Endodermal cell (in vitro differentiated cells): ENCODE measurements around the gene SNAP47. TPM values are rescaled to one million over a fixed set of nuclear protein-coding genes. Genes with fewer than 3 reads are reported as not detected.

ENCODE experiments used
- DNase-seq: peaks from one replicate; pipeline ENCODE4 v3.0.0-alpha.2; 2017
- H3K27ac ChIP-seq: 2 replicates; pipeline ENCODE4 v1.5.1; 2013; ENCODE audit warnings: mild to moderate bottlenecking, low read depth, low read length, moderate library complexity
- H3K27me3 ChIP-seq: 2 replicates; pipeline ENCODE4 v1.6.1; 2013; ENCODE audit warnings: mild to moderate bottlenecking, low read length, moderate library complexity; ENCODE audit not compliant: insufficient read depth, control insufficient read depth, poor library complexity, severe bottlenecking
- H3K36me3 ChIP-seq: 2 replicates; pipeline ENCODE4 v1.7.0; 2013; ENCODE audit warnings: mild to moderate bottlenecking, low read length, moderate library complexity; ENCODE audit not compliant: control insufficient read depth, insufficient read depth
- H3K4me1 ChIP-seq: one replicate; pipeline ENCODE4 v1.7.0; 2013; ENCODE audit warnings: low read length; ENCODE audit not compliant: control insufficient read depth, insufficient read depth
- H3K4me3 ChIP-seq: 2 replicates; pipeline ENCODE4 v1.5.1; 2013; ENCODE audit warnings: mild to moderate bottlenecking, low read length, moderate library complexity
- H3K9ac ChIP-seq: 2 replicates; pipeline ENCODE4 v1.6.1; 2013; ENCODE audit warnings: mild to moderate bottlenecking, low read length, moderate library complexity; ENCODE audit not compliant: poor library complexity, severe bottlenecking; ENCODE audit errors: extremely low read depth
- H3K9me3 ChIP-seq: 2 replicates; pipeline ENCODE4 v1.6.1; 2013; ENCODE audit warnings: mild to moderate bottlenecking, low read length, moderate library complexity; ENCODE audit not compliant: control insufficient read depth
- H3K27ac Mint-ChIP-seq: 2 replicates; pipeline ENCODE4 v1.8.0; 2020; ENCODE audit warnings: mixed read lengths
- H3K27me3 Mint-ChIP-seq: 2 replicates; pipeline ENCODE4 v1.8.0; 2021; ENCODE audit warnings: mild to moderate bottlenecking, mixed read lengths; ENCODE audit not compliant: insufficient read depth
- H3K36me3 Mint-ChIP-seq: 2 replicates; pipeline ENCODE4 v1.8.0; 2020; ENCODE audit warnings: low read depth, mixed read lengths
- H3K4me1 Mint-ChIP-seq: 2 replicates; pipeline ENCODE4 v1.8.0; 2020; ENCODE audit warnings: mixed read lengths
- H3K4me3 Mint-ChIP-seq: 2 replicates; pipeline ENCODE4 v1.8.0; 2020; ENCODE audit warnings: mild to moderate bottlenecking, moderate library complexity, mixed read lengths
- H3K9me3 Mint-ChIP-seq: 2 replicates; pipeline ENCODE4 v1.8.0; 2020; ENCODE audit warnings: mild to moderate bottlenecking, mixed read lengths
- WGBS, 2 experiments: methylation state at CpG; one replicate each; pipeline versions ENCODE4 v1.1.5 to v1.1.7; 2013; ENCODE audit warnings: missing lambda C conversion rate in 2 of 2, mixed read lengths in 1 of 2; ENCODE audit not compliant: insufficient coverage in 1 of 2, insufficient read length in 1 of 2; 5-methylcytosine and 5-hydroxymethylcytosine counted together
- total RNA-seq, 2 donors: library from RNA; stranded (reverse); fragmentation: NEBNext Ultra II Directional in 1 of 2; extraction: Animal tissue kit (Norgen Biotek cat#: 25700) in 1 of 2; gene quantifications; 2 replicates in 1 of 2; 3 replicates in 1 of 2; pipeline ENCODE4 v1.2.1, GENCODE V29; 2021
- TF ChIP-seq, protein P1 (sequence below): fragments of 200-600 bp; sonication (generic); conservative IDR thresholded peaks from 2 replicates; pipeline ENCODE4 v1.5.0; 2021; ENCODE audit warnings: antibody characterized with exemption, mild to moderate bottlenecking

The SNAP47 gene
- total RNA-seq, 2 donors from 2014 or later = 42.5 to 46.6 TPM

DNA sequence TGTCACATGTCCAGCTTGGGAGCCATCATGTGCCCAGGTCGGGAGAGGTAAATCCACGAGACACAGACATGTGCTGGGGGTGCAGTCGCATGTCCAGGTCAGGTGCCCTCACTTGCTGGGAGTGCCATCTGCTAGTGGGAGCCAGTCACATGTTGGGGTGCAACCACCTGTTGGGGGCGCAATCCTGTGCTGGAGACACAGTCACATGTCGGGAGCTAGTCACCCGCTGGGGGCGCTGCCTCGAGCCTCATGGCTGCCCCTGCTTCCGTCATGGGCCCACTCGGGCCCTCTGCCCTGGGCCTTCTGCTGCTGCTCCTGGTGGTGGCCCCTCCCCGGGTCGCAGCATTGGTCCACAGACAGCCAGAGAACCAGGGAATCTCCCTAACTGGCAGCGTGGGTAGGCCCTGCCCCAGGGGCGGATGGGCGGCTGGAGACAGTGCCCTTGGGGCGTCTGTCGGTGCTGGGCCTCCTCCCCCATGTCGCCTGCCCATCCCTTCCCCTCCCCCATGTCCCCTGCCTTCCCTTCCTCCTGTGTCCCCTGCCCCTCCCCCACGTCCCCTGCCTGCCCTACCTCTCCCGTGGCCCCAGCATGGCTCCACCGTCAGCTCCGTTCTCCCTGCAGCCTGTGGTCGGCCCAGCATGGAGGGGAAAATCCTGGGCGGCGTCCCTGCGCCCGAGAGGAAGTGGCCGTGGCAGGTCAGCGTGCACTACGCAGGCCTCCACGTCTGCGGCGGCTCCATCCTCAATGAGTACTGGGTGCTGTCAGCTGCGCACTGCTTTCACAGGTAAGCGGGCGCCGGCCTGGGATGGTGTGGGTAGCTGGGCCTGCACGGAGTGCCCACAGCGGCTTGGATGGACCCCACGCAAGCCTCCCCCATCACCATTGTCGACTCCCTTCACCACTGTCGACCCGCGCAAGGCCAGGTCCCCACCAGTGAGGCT lies 80.5 kb downstream of the SNAP47 start, which contains the start of gene PRSS38:
TSS of gene PRSS38 (plus strand) at position 208 of the 942 bp plus-strand sequence. CDS start at position 250, 42 bp downstream.
- 81 to 82% methylated on average over 8 to 44 of the region's 44 CpGs for WGBS, 2 experiments
- H3K27me3 Mint-ChIP-seq = no peaks in the 10 kb centered on the region

DNA sequence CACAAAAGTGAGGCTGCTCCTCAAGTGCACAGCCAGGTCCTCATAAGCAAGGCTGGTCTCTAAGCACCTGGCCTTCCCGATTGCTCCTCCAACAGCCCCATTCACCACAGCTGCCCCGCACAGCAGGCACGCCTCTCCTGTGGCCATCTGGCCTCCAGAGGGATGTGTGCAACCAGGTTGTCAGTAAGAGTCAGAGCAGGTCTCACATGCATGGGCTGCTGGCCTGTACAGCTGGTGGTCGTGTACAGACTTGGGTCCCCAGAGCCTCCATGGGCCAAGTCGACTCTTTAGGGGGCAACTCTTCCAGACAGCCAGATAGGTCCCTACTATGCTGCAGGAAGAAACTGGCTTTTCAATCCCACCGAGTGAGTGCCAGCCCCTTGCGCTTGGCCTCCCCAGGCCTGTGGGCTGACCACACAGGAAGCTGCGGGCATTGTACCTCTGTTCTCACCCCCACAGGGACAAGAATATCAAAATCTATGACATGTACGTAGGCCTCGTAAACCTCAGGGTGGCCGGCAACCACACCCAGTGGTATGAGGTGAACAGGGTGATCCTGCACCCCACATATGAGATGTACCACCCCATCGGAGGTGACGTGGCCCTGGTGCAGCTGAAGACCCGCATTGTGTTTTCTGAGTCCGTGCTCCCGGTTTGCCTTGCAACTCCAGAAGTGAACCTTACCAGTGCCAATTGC lies 81.7 kb downstream of the SNAP47 start:
- H3K27ac ChIP-seq = no peak overlapping the region
- TF ChIP-seq, protein P1, sequence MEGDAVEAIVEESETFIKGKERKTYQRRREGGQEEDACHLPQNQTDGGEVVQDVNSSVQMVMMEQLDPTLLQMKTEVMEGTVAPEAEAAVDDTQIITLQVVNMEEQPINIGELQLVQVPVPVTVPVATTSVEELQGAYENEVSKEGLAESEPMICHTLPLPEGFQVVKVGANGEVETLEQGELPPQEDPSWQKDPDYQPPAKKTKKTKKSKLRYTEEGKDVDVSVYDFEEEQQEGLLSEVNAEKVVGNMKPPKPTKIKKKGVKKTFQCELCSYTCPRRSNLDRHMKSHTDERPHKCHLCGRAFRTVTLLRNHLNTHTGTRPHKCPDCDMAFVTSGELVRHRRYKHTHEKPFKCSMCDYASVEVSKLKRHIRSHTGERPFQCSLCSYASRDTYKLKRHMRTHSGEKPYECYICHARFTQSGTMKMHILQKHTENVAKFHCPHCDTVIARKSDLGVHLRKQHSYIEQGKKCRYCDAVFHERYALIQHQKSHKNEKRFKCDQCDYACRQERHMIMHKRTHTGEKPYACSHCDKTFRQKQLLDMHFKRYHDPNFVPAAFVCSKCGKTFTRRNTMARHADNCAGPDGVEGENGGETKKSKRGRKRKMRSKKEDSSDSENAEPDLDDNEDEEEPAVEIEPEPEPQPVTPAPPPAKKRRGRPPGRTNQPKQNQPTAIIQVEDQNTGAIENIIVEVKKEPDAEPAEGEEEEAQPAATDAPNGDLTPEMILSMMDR = no peak
- Mint-ChIP-seq H3K36me3 (no peaks in the 10 kb centered on the region), H3K4me3 (no peak overlapping the region), H3K9me3 (peaks cover 47% of the 10 kb centered on the region), H3K27me3 (no peaks in the 10 kb centered on the region), H3K4me1 (no peaks in the 10 kb centered on the region), H3K27ac (no peak overlapping the region)
- peaks cover 17% of the 10 kb centered on the region for H3K9me3 ChIP-seq
- WGBS, 2 experiments = 91 to 93% methylated on average over 11 to 16 of the region's 16 CpGs
- no peak overlapping the region for H3K4me3 ChIP-seq
- H3K9ac ChIP-seq = no peak overlapping the region
- no peaks in the 10 kb centered on the region for H3K27me3 ChIP-seq
- no peaks in the 10 kb centered on the region for H3K4me1 ChIP-seq
- no peaks in the 10 kb centered on the region for H3K36me3 ChIP-seq
- no peak for DNase-seq

More for the DNA sequence above, 80.5 kb downstream of the SNAP47 start, which contains the start of gene PRSS38:
- DNase-seq = no peak
- Histone ChIP-seq H3K9ac (no peak within 1 kb of the TSS), H3K4me1 (no peaks in the 10 kb centered on the region), H3K9me3 (peaks cover 14% of the 10 kb centered on the region), H3K4me3 (no peak within 1 kb of the TSS), H3K27ac (no peak within 1 kb of the TSS), H3K36me3 (no peaks in the 10 kb centered on the region), H3K27me3 (no peaks in the 10 kb centered on the region)
- Mint-ChIP-seq H3K36me3 (no peaks in the 10 kb centered on the region), H3K27ac (no peak within 1 kb of the TSS), H3K4me1 (no peaks in the 10 kb centered on the region), H3K9me3 (peaks cover 51% of the 10 kb centered on the region), H3K4me3 (no peak within 1 kb of the TSS)
- TF ChIP-seq, protein P1 = no peak

DNA sequence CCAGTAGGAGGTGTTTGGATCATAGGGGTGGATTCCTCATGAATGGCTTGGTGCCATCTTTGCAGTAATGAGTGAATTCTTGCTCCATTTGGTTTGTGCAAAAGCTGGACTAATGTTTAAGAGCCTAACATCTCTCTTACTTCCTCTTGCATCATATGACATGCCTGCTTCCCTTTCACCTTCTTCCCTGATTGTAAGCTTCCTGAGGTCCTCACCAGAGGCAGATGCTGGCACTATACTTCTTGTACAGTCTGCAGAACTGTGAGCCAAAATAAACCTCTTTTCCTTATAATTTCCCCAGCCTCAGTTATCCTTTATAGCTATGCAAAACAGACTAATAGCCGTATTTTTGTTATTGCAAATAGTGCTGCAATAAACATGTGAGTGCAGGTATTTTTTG lies 88.3 kb downstream of the SNAP47 start:
- Mint-ChIP-seq H3K9me3 (peaks cover 25% of the 10 kb centered on the region), H3K27ac (no peak overlapping the region), H3K27me3 (peaks cover 21% of the 10 kb centered on the region), H3K4me1 (no peaks in the 10 kb centered on the region), H3K36me3 (no peaks in the 10 kb centered on the region), H3K4me3 (no peak overlapping the region)
- no peak for DNase-seq
- WGBS, 2 experiments = 94% methylated on average over 1 of the region's 1 CpG; no CpG with 5 or more reads in 1 of the 2 experiments
- Histone ChIP-seq H3K36me3 (no peaks in the 10 kb centered on the region), H3K4me1 (no peaks in the 10 kb centered on the region), H3K27ac (no peak overlapping the region), H3K9ac (no peak overlapping the region), H3K9me3 (peaks cover 8% of the 10 kb centered on the region), H3K4me3 (no peak overlapping the region), H3K27me3 (no peaks in the 10 kb centered on the region)
- TF ChIP-seq, protein P1 = no peak
